WTC11 (cell line): ENCODE measurements around the gene CCT6A.

Source experiments
- AFF4 ChIP-seq: sonication (generic); formaldehyde crosslinking; IDR thresholded peaks from 2 replicates; pipeline ENCODE4 v1.8.1; 2023; ENCODE audit warnings: mild to moderate bottlenecking, missing genetic modification reagents, borderline replicate concordance
- ATF3 ChIP-seq: sonication (generic); formaldehyde crosslinking; conservative IDR thresholded peaks from 2 replicates; pipeline ENCODE4 v1.8.1; 2022; ENCODE audit warnings: mild to moderate bottlenecking, missing genetic modification reagents
- CTCF ChIP-seq: fragments of 200-600 bp; IDR thresholded peaks from 2 replicates; pipeline ENCODE4 v1.8.0; 2022; ENCODE audit warnings: antibody characterized with exemption
- FOXP4 ChIP-seq: sonication (generic); formaldehyde crosslinking; IDR thresholded peaks from 2 replicates; pipeline ENCODE4 v1.8.0; 2022; ENCODE audit warnings: mild to moderate bottlenecking, missing genetic modification reagents
- PREB ChIP-seq: sonication (generic); formaldehyde crosslinking; IDR thresholded peaks from 2 replicates; pipeline ENCODE4 v1.8.1; 2022; ENCODE audit warnings: mild to moderate bottlenecking, missing genetic modification reagents, moderate library complexity, borderline replicate concordance
- RELA ChIP-seq: sonication (generic); formaldehyde crosslinking; IDR thresholded peaks from 2 replicates; pipeline ENCODE4 v1.8.1; 2022; ENCODE audit warnings: missing genetic modification reagents, mild to moderate bottlenecking, borderline replicate concordance
- ZNF138 ChIP-seq: sonication (generic); formaldehyde crosslinking; conservative IDR thresholded peaks from 2 replicates; pipeline ENCODE4 v1.8.1; 2022; ENCODE audit warnings: mild to moderate bottlenecking, moderate library complexity, missing genetic modification reagents
- ZNF416 ChIP-seq: fragments of 250-450 bp; sonication (Bioruptor Pico); IDR thresholded peaks from 2 replicates; pipeline ENCODE4 v1.9.0; 2021; ENCODE audit warnings: mild to moderate bottlenecking, inconsistent platforms
- ZNF423 ChIP-seq: fragments of 250-450 bp; sonication (Bioruptor Pico); IDR thresholded peaks from 2 replicates; pipeline ENCODE4 v2.1.2; 2022; ENCODE audit warnings: mild to moderate bottlenecking, moderate library complexity

GRCh38 chr7:56046721-56047445 is 4.7 kb upstream of the CCT6A start:
- no peak for TF ChIP-seq ZNF138
- no peak for TF ChIP-seq ZNF416 (CRISPR knock-in tag)
- no peak for TF ChIP-seq ZNF423 (CRISPR knock-in tag)
- TF ChIP-seq CTCF = no peak
- no peak for TF ChIP-seq ATF3 (CRISPR knock-in tag)
- no peak for TF ChIP-seq RELA (CRISPR knock-in tag)
- TF ChIP-seq PREB = no peak
- TF ChIP-seq AFF4 (CRISPR knock-in tag) = no peak
- TF ChIP-seq FOXP4 (CRISPR knock-in tag) = no peak
